SJSA1 (cell line): ENCODE results near the gene LAYN. TPM values are rescaled to one million over a fixed set of nuclear protein-coding genes. Genes with fewer than 3 reads are reported as not detected.

ENCODE experiments used
- DNase-seq, 2 experiments: peaks; one replicate each; pipeline ENCODE4 v3.0.0-alpha.2; 2015 to 2020; ENCODE audit warnings: low spot score in 2 of 2, low read depth in 1 of 2
- H3K27ac ChIP-seq: fragments of 250-450 bp; sonication (Bioruptor Pico); 2 replicates; pipeline ENCODE4 v1.5.1; 2020; ENCODE audit warnings: mild to moderate bottlenecking, moderate library complexity
- H3K27me3 ChIP-seq: fragments of 250-450 bp; sonication (Bioruptor Pico); replicated peaks from 2 replicates; pipeline ENCODE4 v1.5.1; 2020; ENCODE audit warnings: mild to moderate bottlenecking, moderate library complexity
- H3K36me3 ChIP-seq: fragments of 250-450 bp; sonication (Bioruptor Pico); 2 replicates; pipeline ENCODE4 v1.5.1; 2020; ENCODE audit warnings: mild to moderate bottlenecking
- H3K4me1 ChIP-seq: fragments of 250-450 bp; sonication (Bioruptor Pico); replicated peaks from 2 replicates; pipeline ENCODE4 v1.6.1; 2021; ENCODE audit warnings: mild to moderate bottlenecking
- H3K4me3 ChIP-seq: fragments of 250-450 bp; sonication (Bioruptor Pico); 2 replicates; pipeline ENCODE4 v1.5.1; 2020; ENCODE audit warnings: mild to moderate bottlenecking
- H3K9me3 ChIP-seq: fragments of 250-450 bp; sonication (Bioruptor Pico); replicated peaks from 2 replicates; pipeline ENCODE4 v1.5.1; 2020; ENCODE audit warnings: mild to moderate bottlenecking
- total RNA-seq: library from RNA; depleted of rRNA; stranded (reverse); fragments of >200 nt; shearing (Covaris generic); gene quantifications from 2 replicates; pipeline ENCODE4 v1.2.3, GENCODE V29; 2014

Gene LAYN
- total RNA-seq, 1 experiment from 2014 or later: 94.6 TPM

GRCh38 chr11:111538407-111539114 is 2.0 kb upstream of the LAYN start:
- Histone ChIP-seq H3K27ac (no peak overlapping the region), H3K4me3 (no peak overlapping the region), H3K9me3 (no peaks in the 10 kb centered on the region), H3K4me1 (peaks cover 33% of the 10 kb centered on the region), H3K27me3 (no peaks in the 10 kb centered on the region), H3K36me3 (peaks cover 24% of the 10 kb centered on the region)
- DNase-seq: no peak

- Histone ChIP-seq H3K4me1 (peaks cover 29% of the 10 kb centered on the region), H3K36me3 (peaks cover 34% of the 10 kb centered on the region), H3K27ac (peak overlapping the region; percentile 64), H3K9me3 (no peaks in the 10 kb centered on the region), H3K4me3 (peak overlapping the region; percentile 72; the same call in 1 of the 2 replicates), H3K27me3 (no peaks in the 10 kb centered on the region)
- DNase-seq: no peak
These were observed 950 bp upstream of the LAYN start for GRCh38 chr11:111539426-111540113.

- Histone ChIP-seq H3K4me3 (peak overlapping the region; percentile 72), H3K9me3 (no peaks in the 10 kb centered on the region), H3K27me3 (no peaks in the 10 kb centered on the region), H3K36me3 (peaks cover 44% of the 10 kb centered on the region), H3K4me1 (peaks cover 25% of the 10 kb centered on the region), H3K27ac (peak overlapping the region; percentile 64)
- DNase-seq: peak in 1 of 2 experiments; percentile 19
These were observed 375 bp downstream of the LAYN start for GRCh38 chr11:111540937-111541253.

GRCh38 chr11:111541254-111542061 is 938 bp downstream of the LAYN start:
- Histone ChIP-seq H3K27ac (peak overlapping the region; percentile 64), H3K9me3 (no peaks in the 10 kb centered on the region), H3K36me3 (peaks cover 50% of the 10 kb centered on the region), H3K4me1 (peaks cover 25% of the 10 kb centered on the region), H3K27me3 (no peaks in the 10 kb centered on the region), H3K4me3 (peak overlapping the region; percentile 72)
- DNase-seq: peak; percentile 55 to 61

GRCh38 chr11:111542606-111543275 is 2.2 kb downstream of the LAYN start:
- no peak overlapping the region for H3K4me3 ChIP-seq
- peaks cover 63% of the 10 kb centered on the region for H3K36me3 ChIP-seq
- H3K4me1 ChIP-seq: peaks cover 25% of the 10 kb centered on the region
- H3K9me3 ChIP-seq: no peaks in the 10 kb centered on the region
- DNase-seq: no peak
- no peak overlapping the region for H3K27ac ChIP-seq
- H3K27me3 ChIP-seq: no peaks in the 10 kb centered on the region

- no peak for DNase-seq
- H3K27ac ChIP-seq: no peak overlapping the region
These were observed 8.0 kb downstream of the LAYN start for GRCh38 chr11:111548525-111548924.

GRCh38 chr11:111549196-111549868 is 8.8 kb downstream of the LAYN start:
- H3K9me3 ChIP-seq: no peaks in the 10 kb centered on the region
- peaks cover 3% of the 10 kb centered on the region for H3K4me1 ChIP-seq
- H3K4me3 ChIP-seq: no peak overlapping the region
- H3K27me3 ChIP-seq: no peaks in the 10 kb centered on the region
- no peak overlapping the region for H3K27ac ChIP-seq
- H3K36me3 ChIP-seq: peaks cover 66% of the 10 kb centered on the region
- no peak for DNase-seq

More at GRCh38 chr11:111548525-111548924, 8.0 kb downstream of the LAYN start:
- H3K9me3 ChIP-seq: no peaks in the 10 kb centered on the region
- no peaks in the 10 kb centered on the region for H3K4me1 ChIP-seq
- peaks cover 67% of the 10 kb centered on the region for H3K36me3 ChIP-seq
- no peak overlapping the region for H3K4me3 ChIP-seq
- no peaks in the 10 kb centered on the region for H3K27me3 ChIP-seq

- Histone ChIP-seq H3K27me3 (no peaks in the 10 kb centered on the region), H3K36me3 (peaks cover 67% of the 10 kb centered on the region), H3K27ac (no peak overlapping the region), H3K4me3 (no peak overlapping the region), H3K4me1 (peaks cover 8% of the 10 kb centered on the region), H3K9me3 (no peaks in the 10 kb centered on the region)
- no peak for DNase-seq
These were observed 9.3 kb downstream of the LAYN start for GRCh38 chr11:111549869-111550203.

GRCh38 chr11:111550258-111550657 is 9.7 kb downstream of the LAYN start:
- DNase-seq: no peak
- Histone ChIP-seq H3K4me1 (peaks cover 12% of the 10 kb centered on the region), H3K9me3 (no peaks in the 10 kb centered on the region), H3K4me3 (no peak overlapping the region), H3K27me3 (no peaks in the 10 kb centered on the region), H3K27ac (no peak overlapping the region), H3K36me3 (peaks cover 69% of the 10 kb centered on the region)

GRCh38 chr11:111554532-111554931 is 14.0 kb downstream of the LAYN start:
- H3K36me3 ChIP-seq: peaks cover 57% of the 10 kb centered on the region
- DNase-seq: no peak
- H3K27me3 ChIP-seq: no peaks in the 10 kb centered on the region
- H3K9me3 ChIP-seq: no peaks in the 10 kb centered on the region
- H3K27ac ChIP-seq: peak overlapping the region; percentile 40
- no peak overlapping the region for H3K4me3 ChIP-seq
- peaks cover 46% of the 10 kb centered on the region for H3K4me1 ChIP-seq

GRCh38 chr11:111555255-111555654 is 14.7 kb downstream of the LAYN start:
- no peaks in the 10 kb centered on the region for H3K9me3 ChIP-seq
- peaks cover 53% of the 10 kb centered on the region for H3K4me1 ChIP-seq
- DNase-seq: no peak
- no peak overlapping the region for H3K4me3 ChIP-seq
- no peak overlapping the region for H3K27ac ChIP-seq
- H3K27me3 ChIP-seq: no peaks in the 10 kb centered on the region
- peaks cover 58% of the 10 kb centered on the region for H3K36me3 ChIP-seq

- Histone ChIP-seq H3K27ac (peak overlapping the region; percentile 96), H3K4me1 (peaks cover 76% of the 10 kb centered on the region), H3K4me3 (no peak overlapping the region), H3K27me3 (no peaks in the 10 kb centered on the region), H3K36me3 (peaks cover 68% of the 10 kb centered on the region), H3K9me3 (no peaks in the 10 kb centered on the region)
- DNase-seq: peak; percentile 75 to 93
These were observed 17.0 kb downstream of the LAYN start for GRCh38 chr11:111557425-111558111.
